ENCODE data around the gene KHK.

DNA sequence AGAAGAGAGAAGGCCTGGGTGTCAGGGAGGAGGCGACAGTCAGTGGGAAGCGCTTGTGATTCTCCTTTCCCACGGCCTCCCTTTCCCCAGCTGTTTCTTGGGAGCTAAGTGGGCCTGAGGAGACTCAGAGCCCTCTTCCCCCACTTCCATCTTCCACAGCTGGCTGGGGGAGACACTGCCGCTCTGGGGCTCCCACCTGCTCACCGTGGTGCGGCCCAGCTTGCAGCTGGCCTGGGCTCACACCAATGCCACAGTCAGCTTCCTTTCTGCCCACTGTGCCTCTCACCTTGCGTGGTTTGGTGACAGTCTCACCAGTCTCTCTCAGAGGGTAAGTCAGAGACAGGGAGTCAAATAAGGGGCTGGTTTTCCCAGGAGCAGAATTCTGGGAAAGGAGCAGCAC, 46.7 kb upstream of the KHK start:
- no peak for TF ChIP-seq EZH2 (IDR thresholded peaks at IDR 0.05; ENCODE audit: borderline replicate concordance, low read length)
- TF ChIP-seq, protein P1, sequence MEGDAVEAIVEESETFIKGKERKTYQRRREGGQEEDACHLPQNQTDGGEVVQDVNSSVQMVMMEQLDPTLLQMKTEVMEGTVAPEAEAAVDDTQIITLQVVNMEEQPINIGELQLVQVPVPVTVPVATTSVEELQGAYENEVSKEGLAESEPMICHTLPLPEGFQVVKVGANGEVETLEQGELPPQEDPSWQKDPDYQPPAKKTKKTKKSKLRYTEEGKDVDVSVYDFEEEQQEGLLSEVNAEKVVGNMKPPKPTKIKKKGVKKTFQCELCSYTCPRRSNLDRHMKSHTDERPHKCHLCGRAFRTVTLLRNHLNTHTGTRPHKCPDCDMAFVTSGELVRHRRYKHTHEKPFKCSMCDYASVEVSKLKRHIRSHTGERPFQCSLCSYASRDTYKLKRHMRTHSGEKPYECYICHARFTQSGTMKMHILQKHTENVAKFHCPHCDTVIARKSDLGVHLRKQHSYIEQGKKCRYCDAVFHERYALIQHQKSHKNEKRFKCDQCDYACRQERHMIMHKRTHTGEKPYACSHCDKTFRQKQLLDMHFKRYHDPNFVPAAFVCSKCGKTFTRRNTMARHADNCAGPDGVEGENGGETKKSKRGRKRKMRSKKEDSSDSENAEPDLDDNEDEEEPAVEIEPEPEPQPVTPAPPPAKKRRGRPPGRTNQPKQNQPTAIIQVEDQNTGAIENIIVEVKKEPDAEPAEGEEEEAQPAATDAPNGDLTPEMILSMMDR (IDR thresholded peaks at IDR 0.05; ENCODE audit: low read length): no peak

Data from OCI-LY1 (cell line).